HG03097 (cell line): ENCODE measurements around the gene AMH.

Experiments
- ATAC-seq: cut with Tn5 transposase; IDR thresholded peaks from one replicate; pipeline ENCODE4 v1.9.1; 2021; ENCODE audit not compliant: unreplicated experiment, low FRiP score

Gene AMH

DNA sequence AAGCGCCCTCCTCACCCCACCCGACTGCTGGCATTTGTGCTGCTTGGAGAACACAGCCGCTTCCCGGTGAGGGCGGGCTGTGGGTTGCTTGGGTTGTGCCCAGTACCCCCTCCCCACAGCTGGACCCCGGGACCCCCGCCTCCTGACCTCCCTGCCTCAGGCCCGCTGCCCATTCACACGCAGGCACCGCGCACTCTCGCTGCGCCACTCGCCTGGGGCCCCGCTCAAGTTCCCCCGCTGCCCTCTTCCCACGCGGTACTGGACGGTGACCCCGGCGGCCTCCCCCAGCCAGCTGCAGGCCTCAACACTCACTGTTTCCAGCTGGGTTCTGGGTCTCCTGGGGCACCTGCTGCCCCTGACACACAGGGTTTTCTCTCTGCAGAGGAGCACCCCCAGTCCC lies 29.4 kb upstream of the AMH start:
- ATAC-seq = no peak

- ATAC-seq = no peak
These were observed 27.8 kb upstream of the AMH start for GRCh38 chr19:2221250-2221831.

DNA sequence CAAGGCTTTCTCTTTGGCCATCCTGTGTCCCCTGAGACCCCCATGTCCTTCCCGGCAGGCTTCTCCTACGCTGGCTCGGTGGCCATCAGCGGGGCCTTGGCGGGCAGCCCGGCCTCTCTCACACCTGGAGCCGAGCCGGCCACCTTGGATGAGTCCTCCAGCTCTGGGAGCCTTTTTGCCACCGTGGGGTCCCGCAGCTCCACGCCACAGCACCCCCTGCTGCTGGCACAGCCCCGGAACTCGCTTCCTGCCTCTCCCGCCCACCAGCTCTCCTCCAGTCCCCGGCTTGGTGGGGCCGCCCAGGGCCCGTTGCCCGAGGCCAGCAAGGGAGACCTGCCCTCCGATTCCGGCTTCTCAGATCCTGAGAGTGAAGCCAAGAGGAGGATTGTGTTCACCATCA lies 27.2 kb upstream of the AMH start:
- no peak for ATAC-seq

- no peak for ATAC-seq
These were observed 25.7 kb upstream of the AMH start for GRCh38 chr19:2223391-2223790.

- no peak for ATAC-seq
These were observed 25.2 kb upstream of the AMH start for GRCh38 chr19:2223959-2224358.

DNA sequence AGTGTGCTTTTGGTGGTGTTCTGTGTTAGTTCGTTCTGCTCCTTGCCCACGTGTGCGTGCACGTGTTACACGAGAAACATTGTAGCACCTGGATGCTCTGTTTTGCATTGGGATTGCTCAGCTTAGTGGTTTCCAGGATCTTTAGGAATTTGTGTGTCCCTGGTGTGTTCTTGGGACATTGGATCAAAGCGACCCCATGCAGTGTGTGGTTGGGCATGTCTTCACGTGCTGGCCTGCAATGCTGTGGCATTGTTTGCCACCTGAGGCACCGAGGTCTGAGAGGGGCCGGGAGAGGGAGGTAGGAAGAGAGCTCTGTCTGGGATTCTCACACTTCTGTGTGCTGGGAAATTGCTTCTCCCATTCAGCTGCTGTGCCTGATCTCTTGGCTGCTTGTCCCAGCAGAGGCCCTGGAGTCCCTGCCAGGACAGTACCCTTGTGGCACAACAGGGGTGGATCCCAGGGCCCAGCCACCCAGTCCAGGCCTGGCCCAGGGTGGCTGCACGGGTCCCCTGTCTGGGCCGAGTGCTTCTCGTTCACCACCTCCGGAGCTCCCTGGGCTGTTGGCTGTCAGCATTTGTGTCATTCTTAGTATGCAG lies 24.3 kb upstream of the AMH start:
- no peak for ATAC-seq

DNA sequence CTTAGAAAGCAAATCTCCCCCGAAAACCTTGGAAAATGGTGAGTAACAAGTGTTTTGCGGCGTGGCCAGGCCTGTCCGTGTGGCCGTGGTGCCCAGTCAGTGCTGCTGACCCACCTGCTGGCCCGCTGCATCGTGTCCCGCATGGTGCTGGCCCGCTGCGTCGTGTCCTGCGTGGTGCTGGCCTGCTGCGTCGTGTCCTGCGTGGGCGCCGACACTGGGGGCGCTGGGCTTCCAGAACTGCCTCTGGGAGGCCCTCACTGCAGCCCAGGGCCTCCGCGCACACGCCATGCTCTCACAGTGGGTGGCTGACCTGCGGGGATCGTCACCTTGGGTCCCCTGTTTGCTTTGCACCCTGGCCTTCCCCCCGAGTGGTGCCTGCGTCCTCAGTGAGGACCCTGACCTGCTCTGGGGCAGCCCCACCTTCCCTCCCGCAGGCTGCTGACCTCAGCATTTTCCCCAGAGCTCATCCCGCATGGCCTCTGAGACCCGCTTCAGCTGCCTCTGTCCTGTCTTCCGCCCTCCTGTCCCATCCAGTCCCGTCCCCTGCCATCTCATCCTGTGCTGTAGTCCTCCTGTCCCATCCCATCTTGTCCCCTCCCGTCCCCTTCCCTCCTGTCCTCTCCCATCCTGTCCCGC lies 23.6 kb upstream of the AMH start:
- no peak for ATAC-seq

- no peak for ATAC-seq
These were observed 22.9 kb upstream of the AMH start for GRCh38 chr19:2226051-2226839.

DNA sequence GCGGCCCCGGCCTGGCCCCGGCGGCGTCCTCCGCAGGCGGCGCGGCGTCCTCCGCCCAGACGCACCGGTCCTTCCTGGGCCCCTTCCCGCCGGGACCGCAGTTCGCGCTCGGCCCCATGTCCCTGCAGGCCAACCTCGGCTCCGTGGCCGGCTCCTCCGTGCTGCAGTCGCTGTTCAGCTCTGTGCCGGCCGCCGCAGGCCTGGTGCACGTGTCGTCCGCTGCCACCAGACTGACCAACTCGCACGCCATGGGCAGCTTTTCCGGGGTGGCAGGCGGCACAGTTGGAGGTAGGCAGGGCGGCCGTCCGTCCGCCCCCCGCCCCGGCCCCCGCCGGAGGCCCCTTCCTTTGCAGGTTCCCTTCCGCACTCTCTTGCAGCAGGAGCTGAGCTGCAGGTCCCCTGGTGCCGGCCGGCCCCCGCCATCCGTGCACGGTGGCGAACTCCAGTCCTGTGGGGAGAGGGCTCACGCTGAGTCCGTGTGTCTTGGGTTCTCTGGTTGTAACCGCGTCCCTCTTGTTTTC lies 22.2 kb upstream of the AMH start:
- no peak for ATAC-seq

DNA sequence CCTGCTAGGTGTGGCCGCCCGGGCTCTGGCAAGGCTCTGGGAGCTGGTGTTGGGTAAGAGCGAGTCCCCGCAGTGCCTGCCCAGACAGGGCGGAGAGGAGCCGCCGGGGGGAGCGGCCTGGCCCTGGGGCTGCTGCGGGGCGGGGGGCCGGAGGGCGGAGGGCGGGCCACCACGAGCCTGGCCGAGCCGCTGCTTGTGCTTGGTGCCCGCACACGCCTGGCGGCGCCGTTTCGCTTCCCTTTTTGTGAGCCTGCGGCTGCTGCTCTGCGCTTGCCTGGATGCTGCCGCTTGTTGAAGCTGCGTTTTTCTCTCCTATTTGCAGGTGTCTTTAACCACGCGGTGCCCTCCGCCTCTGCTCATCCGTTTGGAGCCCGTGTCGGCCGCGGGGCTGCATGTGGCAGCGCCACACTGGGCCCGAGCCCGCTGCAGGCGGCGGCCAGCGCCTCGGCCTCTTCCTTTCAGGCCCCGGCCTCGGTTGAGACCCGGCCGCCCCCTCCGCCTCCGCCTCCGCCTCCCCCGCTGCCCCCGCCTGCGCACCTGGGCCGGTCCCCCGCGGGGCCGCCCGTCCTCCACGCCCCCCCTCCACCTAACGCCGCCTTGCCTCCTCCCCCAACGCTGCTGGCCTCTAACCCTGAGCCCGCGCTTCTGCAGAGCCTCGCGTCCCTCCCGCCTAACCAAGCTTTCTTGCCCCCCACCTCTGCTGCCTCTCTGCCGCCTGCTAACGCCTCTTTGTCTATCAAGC lies 21.5 kb upstream of the AMH start:
- no peak for ATAC-seq

GRCh38 chr19:2228157-2229030 lies 20.7 kb upstream of the AMH start:
- no peak for ATAC-seq

DNA sequence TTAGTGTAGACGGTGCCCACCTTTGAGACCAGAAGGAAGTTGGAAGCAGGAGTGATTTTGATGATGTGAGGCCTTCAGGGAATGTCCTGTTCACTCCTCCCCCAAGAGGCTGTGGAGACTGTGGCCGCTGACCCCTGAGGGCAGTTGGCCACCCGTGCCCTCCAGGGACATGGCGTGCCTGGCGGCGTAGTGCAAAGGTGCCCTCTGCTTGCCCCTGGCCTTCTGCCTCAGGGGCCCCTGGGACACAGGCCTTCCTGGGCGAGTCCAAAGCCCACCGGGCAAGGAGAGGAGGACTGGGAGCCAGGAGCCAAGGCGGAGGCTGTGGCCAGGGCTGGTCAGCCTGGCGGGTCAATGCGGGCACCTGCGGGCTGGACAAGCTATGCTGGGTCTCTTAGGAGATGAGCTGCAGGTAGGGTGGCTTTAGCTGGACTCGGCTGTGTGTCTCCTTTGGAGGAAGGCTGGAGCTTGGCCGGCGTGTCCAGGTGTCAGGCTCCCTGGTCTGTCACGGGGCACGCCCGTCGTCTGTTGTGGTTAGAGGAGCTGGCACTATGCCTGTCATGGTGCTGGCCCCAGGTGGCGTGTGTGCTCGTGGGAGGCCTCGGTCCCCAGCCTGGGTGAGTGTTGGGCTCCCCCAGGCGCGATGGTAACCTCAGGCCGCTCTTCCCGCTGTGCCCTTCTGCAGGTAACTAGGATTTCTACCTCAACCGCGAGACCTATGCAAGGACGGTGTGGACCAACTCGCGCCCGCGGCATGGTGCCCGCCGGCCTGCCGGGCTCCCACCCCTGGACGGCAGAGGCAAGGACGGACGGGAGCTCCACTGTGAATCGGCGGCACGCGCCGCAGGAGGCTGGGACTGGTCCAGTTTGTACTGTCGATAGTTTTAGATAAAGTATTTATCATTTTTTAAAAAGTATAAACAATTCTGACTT lies 19.8 kb upstream of the AMH start:
- no peak for ATAC-seq

DNA sequence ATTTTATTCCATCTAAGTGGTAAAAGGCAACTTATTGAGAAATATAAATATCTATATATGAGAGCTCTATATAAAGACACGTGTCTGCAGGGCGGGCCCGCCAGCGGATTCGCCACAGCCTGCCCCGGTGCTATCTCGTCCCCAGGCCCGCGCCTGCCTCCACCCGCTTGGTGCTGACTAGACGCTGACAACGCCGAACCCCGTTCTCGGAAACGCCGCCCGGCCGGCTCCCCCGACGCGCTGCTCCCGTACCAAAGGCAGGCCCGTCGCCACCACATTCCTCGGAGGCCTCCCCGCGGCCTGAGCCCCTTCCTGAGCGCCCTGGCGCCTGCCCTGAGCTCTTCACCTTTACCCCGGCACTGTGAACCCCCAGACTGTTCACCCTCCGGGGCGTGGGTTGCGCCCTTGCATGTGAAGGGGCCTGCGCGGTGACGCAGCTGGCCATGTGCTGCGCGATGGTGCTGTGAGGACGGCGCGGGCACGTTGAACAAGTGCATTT lies 19.0 kb upstream of the AMH start:
- no peak for ATAC-seq

DNA sequence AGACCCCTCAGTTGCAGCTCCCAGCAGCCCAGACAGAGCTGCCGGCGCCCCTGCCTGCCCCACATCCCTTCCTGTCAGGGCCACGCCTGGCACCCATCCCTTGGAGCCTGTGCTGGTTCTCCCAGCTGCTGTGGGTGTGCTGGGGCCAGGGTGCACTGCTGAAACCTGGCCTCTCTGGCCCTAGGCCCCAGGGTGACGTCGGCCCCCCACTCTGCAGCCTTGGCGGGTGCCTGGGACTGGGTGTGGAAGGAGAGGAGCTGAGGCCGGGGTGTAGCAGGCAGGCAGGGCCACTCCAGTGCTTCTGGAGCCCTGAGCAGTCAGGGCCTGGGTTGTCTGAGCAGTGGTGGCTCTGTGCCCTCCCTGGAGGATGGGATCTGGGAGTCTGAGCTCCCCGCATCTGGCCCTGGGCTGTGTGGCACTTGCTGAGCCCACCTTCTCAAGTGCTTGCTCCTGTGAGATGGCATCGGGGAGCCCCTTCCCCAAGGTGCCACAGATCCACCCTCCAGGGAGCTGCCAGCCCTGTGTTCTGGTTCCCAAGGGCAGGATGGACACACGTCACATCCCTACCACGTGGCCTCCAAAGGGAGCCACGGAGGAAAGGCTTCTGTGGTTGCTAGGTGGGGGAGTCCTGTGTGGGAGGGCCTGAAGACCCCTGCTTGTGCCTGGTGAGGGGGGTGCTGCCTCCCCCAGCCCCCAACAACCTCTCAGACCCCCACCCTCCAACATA lies 18.2 kb upstream of the AMH start:
- no peak for ATAC-seq

GRCh38 chr19:2231621-2232221 lies 17.4 kb upstream of the AMH start:
- ATAC-seq = no peak

DNA sequence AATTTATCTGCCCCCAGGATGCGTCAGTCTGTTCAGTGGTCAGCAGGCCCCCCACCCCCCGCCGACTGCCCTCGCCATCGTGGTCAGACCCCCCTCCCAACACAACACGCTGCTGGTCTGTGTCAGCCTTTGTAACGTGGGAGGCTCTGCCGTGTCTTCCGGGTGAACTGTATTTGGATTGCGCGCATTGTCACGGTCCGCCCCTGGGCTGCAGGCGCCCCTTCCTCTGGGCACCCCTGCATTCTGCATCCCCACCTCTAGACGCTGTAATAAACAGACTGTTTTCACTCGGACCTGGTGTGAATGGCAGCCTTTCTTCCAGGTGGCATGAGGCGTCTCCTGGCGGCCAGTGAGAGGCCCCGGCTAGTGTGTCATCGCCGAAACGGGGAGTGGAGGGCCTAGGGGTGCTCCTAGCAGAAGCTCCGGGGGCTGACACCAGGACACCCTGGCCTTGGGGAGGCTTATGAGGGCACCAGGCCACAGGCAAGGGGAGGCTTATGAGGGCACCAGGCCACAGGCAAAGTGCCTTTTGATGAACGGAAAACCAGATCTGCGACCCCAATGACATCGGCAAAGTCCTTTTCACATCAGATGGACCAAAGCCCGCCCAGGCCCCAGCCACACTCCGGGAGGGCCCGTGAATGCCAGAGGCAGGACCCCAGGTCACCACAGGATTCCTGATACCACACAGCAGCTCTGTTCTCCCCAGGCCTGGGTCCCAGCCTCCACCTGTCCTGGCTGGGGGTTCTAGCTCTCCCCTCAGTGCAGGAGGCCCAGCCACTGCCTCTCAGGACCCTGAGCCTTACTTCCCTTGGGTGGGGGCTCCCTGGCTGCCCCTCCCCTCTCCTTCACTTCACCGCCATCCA lies 16.6 kb upstream of the AMH start:
- ATAC-seq = no peak
